ENCODE results near the gene SLC15A4. TPM values are rescaled to one million over a fixed set of nuclear protein-coding genes. Genes with fewer than 3 reads are reported as not detected.

Gene SLC15A4
- total and polyA plus RNA-seq, 9 of the 15 experiments (the other 6 are each of a cell fraction or from before 2014, with no cell fraction given): 5.5 to 20.8 (median 10.1) TPM

GRCh38 chr12:128795530-128796361, 28.0 kb downstream of the SLC15A4 start:
- no peak overlapping the region for H3K27ac ChIP-seq (ENCODE audit: extremely low read depth, low read depth, low read length)
- ATAC-seq: no peak
- no peaks in the 10 kb centered on the region for H3K79me2 ChIP-seq (ENCODE audit: control insufficient read depth, insufficient read depth, low read length)
- TF ChIP-seq CBX5 (IDR thresholded peaks at IDR 0.05; ENCODE audit: borderline replicate concordance, low read depth) (no peak), GATA2 (CRISPR knock-in tag; IDR thresholded peaks at IDR 0.05) (no peak), HMGXB4 (CRISPR knock-in tag; IDR thresholded peaks at IDR 0.05) (no peak), SMARCA5 (IDR thresholded peaks at IDR 0.05) (no peak)
- H3K4me1 ChIP-seq (replicated peaks in 1 of 2; ENCODE audit: control insufficient read depth in 2 of 2, insufficient read depth in 2 of 2, low read length in 2 of 2): no peaks in the 10 kb centered on the region
- H3K27me3 ChIP-seq (ENCODE audit: control insufficient read depth in 2 of 2, insufficient read depth in 2 of 2, low read length in 2 of 2): no peaks in the 10 kb centered on the region
- H3K36me3 ChIP-seq (ENCODE audit: control insufficient read depth, insufficient read depth, low read length): peaks cover 72% of the 10 kb centered on the region; the same call in 2 of the 3 replicates
- no peak overlapping the region for H3K9ac ChIP-seq (ENCODE audit: insufficient read depth in 1 of 2, low read depth in 2 of 2, low read length in 2 of 2)
- intact Hi-C loops (cut with micrococcal nuclease): no loop called here
- H3K9me1 ChIP-seq (ENCODE audit: control insufficient read depth, insufficient read depth, low read length): no peaks in the 10 kb centered on the region
- CTCF ChIA-PET (ENCODE audit: low intra/inter-chr PET ratio): no interaction called here
- no peaks in the 10 kb centered on the region; the same call in 1 of the 2 replicates for H4K20me1 ChIP-seq (replicated peaks; ENCODE audit: control insufficient read depth, insufficient read depth, low read length)
- H3K4me3 ChIP-seq: no peak overlapping the region
- 92% methylated on average over 28 of the region's 30 CpGs for WGBS (ENCODE audit: insufficient coverage, low coverage, missing lambda C conversion rate)
- in situ Hi-C loops (cut with MboI): loop anchor here (25.0 kb wide), 1 partner anchor 1117 kb away; the partner anchor contains the start of gene TMEM132D
- no peaks in the 10 kb centered on the region for H3K9me3 ChIP-seq (replicated peaks; ENCODE audit: control insufficient read depth, insufficient read depth, low read depth, low read length)
- H3K4me2 ChIP-seq (ENCODE audit: insufficient read depth, low read length): no peak overlapping the region
- POLR2A ChIA-PET: interaction anchor here (1.1 kb wide), 1 partner anchor 15 kb away, joined by 3 read pairs; no protein-coding TSS in a partner anchor
- no TSS peak for BruUV-seq (replicated peaks)
- no peak for DNase-seq (ENCODE audit: extremely low read depth in 1 of 4, low spot score in 3 of 4)
- no peak for FAIRE-seq
- H2AFZ ChIP-seq (ENCODE audit: low read depth, low read length): no peak overlapping the region
